ENCODE data around the gene PLA2G6. TPM values are rescaled to one million over a fixed set of nuclear protein-coding genes. Genes with fewer than 3 reads are reported as not detected.

The PLA2G6 gene
- total and polyA plus RNA-seq, 2 of the 4 experiments (the other 2 are of a cell fraction): 6.1 to 10.3 TPM

DNA sequence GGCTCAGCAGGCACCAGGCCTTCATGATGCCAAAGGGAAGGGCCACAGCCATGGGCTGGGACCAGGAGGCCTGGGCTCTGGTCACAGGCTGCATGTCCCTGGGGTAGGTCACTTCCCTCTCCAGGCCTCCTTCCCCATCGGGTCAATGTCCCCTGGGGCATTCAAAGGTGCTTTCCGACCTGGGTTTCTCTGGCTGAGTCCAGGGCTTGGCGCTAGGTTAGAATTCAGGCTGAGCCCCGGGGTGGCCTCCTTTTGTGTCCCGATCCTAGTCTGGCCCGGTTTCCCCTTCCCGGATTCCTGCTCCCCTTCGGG lies 32.3 kb upstream of the PLA2G6 start:
- Histone ChIP-seq H4K5ac (ENCODE audit: low read depth, low read length) (no peak overlapping the region), H3K4me2 (ENCODE audit: low read depth, low read length) (no peak overlapping the region)
- dilution Hi-C loops (cut with HindIII; ENCODE audit: low sequenced_read_pairs, unreplicated experiment): no loop called here

More for the DNA sequence above, 32.3 kb upstream of the PLA2G6 start:
- intact Hi-C loops (cut with micrococcal nuclease) (no loop called here), in situ Hi-C loops (cut with MboI; ENCODE audit: low sequenced_read_pairs) (no loop called here)
- ATAC-seq (ENCODE audit: low read depth): no peak
- no peak for TF ChIP-seq ELK1 (IDR thresholded peaks at IDR 0.05; ENCODE audit: borderline replicate concordance, low read depth, low read length)
- H3K27ac ChIP-seq (ENCODE audit: insufficient read depth, low read length): no peak overlapping the region
- H3K18ac ChIP-seq (ENCODE audit: low read depth, low read length): no peak overlapping the region
- peak overlapping the region in 1 of 2 experiments; percentile 30; a peak in 1 of 4 replicates for H4K8ac ChIP-seq (ENCODE audit: low read depth in 2 of 2, low read length in 2 of 2)
- peak overlapping the region; percentile 34; the same call in 1 of the 2 replicates for H3K4ac ChIP-seq (ENCODE audit: low read depth, low read length)
- H3K9me3 ChIP-seq (ENCODE audit: control insufficient read depth, insufficient read depth, low read length): no peaks in the 10 kb centered on the region
- peak overlapping the region; percentile 29 for H2AK9ac ChIP-seq (replicated peaks; ENCODE audit: low read depth, low read length, poor library complexity)
- CTCF ChIA-PET: no interaction called here
- H4K20me1 ChIP-seq (ENCODE audit: insufficient read depth, low read length): peaks cover 51% of the 10 kb centered on the region
- peaks cover 39 to 79% of the 10 kb centered on the region in 2 experiments for H3K79me1 ChIP-seq (ENCODE audit: low read depth in 1 of 2, low read length in 2 of 2)
- H2AFZ ChIP-seq (replicated peaks; ENCODE audit: low read length, poor library complexity): no peak overlapping the region
- H2BK5ac ChIP-seq (ENCODE audit: low read depth, low read length, poor library complexity, severe bottlenecking): peak overlapping the region; percentile 12
- H3K23ac ChIP-seq (ENCODE audit: low read depth, low read length): 0 out of 2 replicates have a peak overlapping the region, but pooled peaks have one; percentile 45
- H3K36me3 ChIP-seq (ENCODE audit: control insufficient read depth, insufficient read depth, low read length): peaks cover 22% of the 10 kb centered on the region
- no peak overlapping the region for H3K56ac ChIP-seq (ENCODE audit: extremely low read depth, insufficient read depth, low read length)
- BruUV-seq (replicated peaks): no TSS peak
- no peak overlapping the region for H2BK15ac ChIP-seq (ENCODE audit: low read depth, low read length)
- peaks cover 22% of the 10 kb centered on the region for H3K4me1 ChIP-seq (ENCODE audit: control insufficient read depth, insufficient read depth, low read length)
- WGBS, 2 experiments (ENCODE audit: extremely low coverage in 2 of 2, insufficient read length in 1 of 2): 73% methylated on average over 3 of the region's 8 CpGs; no CpG with 5 or more reads in 1 of the 2 experiments
- POLR2A ChIA-PET (ENCODE audit: unreplicated experiment): no interaction called here
- H3K4me3 ChIP-seq (ENCODE audit: insufficient read depth, low read depth, low read length): no peak overlapping the region
- no peaks in the 10 kb centered on the region for H3K27me3 ChIP-seq (ENCODE audit: control insufficient read depth, insufficient read depth, low read length)
- no peak for DNase-seq
- H3K14ac ChIP-seq (replicated peaks; ENCODE audit: low read depth, low read length): 0 out of 2 replicates have a peak overlapping the region, but pooled peaks have one; percentile 58
- peaks cover 35% of the 10 kb centered on the region for H3K9me1 ChIP-seq (ENCODE audit: insufficient read depth, low read length)
- H3K9ac ChIP-seq (ENCODE audit: low read depth, low read length): no peak overlapping the region
- H2AK5ac ChIP-seq (ENCODE audit: low read depth, low read length): peak overlapping the region; percentile 33; the same call in 1 of the 2 replicates
- H2BK120ac ChIP-seq (ENCODE audit: low read depth, low read length): no peak overlapping the region
- H2BK20ac ChIP-seq (ENCODE audit: low read depth, low read length): no peak overlapping the region
- H4K91ac ChIP-seq (ENCODE audit: insufficient read depth, low read depth, low read length): no peak overlapping the region

Measured in IMR-90 (cell line).